ENCODE data around the gene TMEM40. TPM values are rescaled to one million over a fixed set of nuclear protein-coding genes. Genes with fewer than 3 reads are reported as not detected.

TMEM40 gene
- total and polyA plus RNA-seq, 2 experiments from 2014 or later: 0.14 to 0.48 TPM

- Histone ChIP-seq H3K36me3 (ENCODE audit: insufficient read depth) (no peaks in the 10 kb centered on the region), H3K9me2 (ENCODE audit: insufficient read depth) (no peaks in the 10 kb centered on the region), H2AFZ (no peak overlapping the region; the same call in 1 of the 2 replicates), H3K4me1 (ENCODE audit: insufficient read depth) (no peaks in the 10 kb centered on the region), H3K27me3 (ENCODE audit: insufficient read depth) (no peaks in the 10 kb centered on the region), H3F3A (replicated peaks; ENCODE audit: low read depth) (no peaks in the 10 kb centered on the region), H3K79me2 (replicated peaks; ENCODE audit: insufficient read depth) (no peaks in the 10 kb centered on the region), H3K4me3 (no peak overlapping the region), H3K4me2 (no peak overlapping the region), H3K27ac (ENCODE audit: low read depth) (no peak overlapping the region), H4K20me1 (replicated peaks; ENCODE audit: insufficient read depth) (no peaks in the 10 kb centered on the region)
- no peak for TF ChIP-seq POLR2AphosphoS5 (IDR thresholded peaks at IDR 0.05; ENCODE audit: low read depth)
- TF ChIP-seq EZH2 (IDR thresholded peaks at IDR 0.05; ENCODE audit: low read depth, unreplicated experiment): no peak
- no peak for TF ChIP-seq CREB1 (CRISPR knock-in tag; IDR thresholded peaks at IDR 0.05; ENCODE audit: low read depth)
- no peak for TF ChIP-seq ZNF114 (CRISPR knock-in tag; IDR thresholded peaks at IDR 0.05)
- no peak for TF ChIP-seq CTCF (conservative IDR thresholded peaks at IDR 0.05; ENCODE audit: low read depth in 2 of 2)
- TF ChIP-seq ZNF462 (CRISPR knock-in tag; IDR thresholded peaks at IDR 0.05): no peak
- no peak for TF ChIP-seq JUNB (IDR thresholded peaks at IDR 0.05; ENCODE audit: unreplicated experiment)
- no peak for TF ChIP-seq EZH2phosphoT487 (IDR thresholded peaks at IDR 0.05; ENCODE audit: unreplicated experiment)
- TF ChIP-seq ETS1 (IDR thresholded peaks at IDR 0.05): no peak
- TF ChIP-seq REST (IDR thresholded peaks at IDR 0.05; ENCODE audit: unreplicated experiment): no peak
- no peak for TF ChIP-seq STAT1 (IDR thresholded peaks at IDR 0.05; ENCODE audit: unreplicated experiment)
- TF ChIP-seq NANOG (IDR thresholded peaks at IDR 0.05; ENCODE audit: borderline replicate concordance): no peak
- TF ChIP-seq ZNF331 (CRISPR knock-in tag; IDR thresholded peaks at IDR 0.05; ENCODE audit: low read depth): no peak
- ATAC-seq (no peak), DNase-seq (ENCODE audit: low spot score) (no peak)
- Mint-ChIP-seq H3K4me1 (no peaks in the 10 kb centered on the region), H3K36me3 (ENCODE audit: low read depth) (no peaks in the 10 kb centered on the region), H3K4me3 (no peak overlapping the region), H3K27ac (no peak overlapping the region), H3K27me3 (ENCODE audit: insufficient read depth, low read depth, poor library complexity) (peaks cover 7% of the 10 kb centered on the region), H3K9me3 (no peaks in the 10 kb centered on the region)
Measured at GRCh38 chr3:12752809-12753208, 6.2 kb downstream of the TMEM40 start.

All from GM23338 (cell line).